Measurements from ENCODE around the gene CNTLN.
"Not testable (repeated sequence)": the region's sequence is repeated elsewhere in the genome, so short reads cannot be mapped to it uniquely, and the experiment has no call there.

The CNTLN gene

GRCh38 chr9:17315341-17315740 is 180.5 kb downstream of the CNTLN start:
- no peak for DNase-seq

GRCh38 chr9:17318821-17319320 is 184.0 kb downstream of the CNTLN start:
- no peak for DNase-seq

DNA sequence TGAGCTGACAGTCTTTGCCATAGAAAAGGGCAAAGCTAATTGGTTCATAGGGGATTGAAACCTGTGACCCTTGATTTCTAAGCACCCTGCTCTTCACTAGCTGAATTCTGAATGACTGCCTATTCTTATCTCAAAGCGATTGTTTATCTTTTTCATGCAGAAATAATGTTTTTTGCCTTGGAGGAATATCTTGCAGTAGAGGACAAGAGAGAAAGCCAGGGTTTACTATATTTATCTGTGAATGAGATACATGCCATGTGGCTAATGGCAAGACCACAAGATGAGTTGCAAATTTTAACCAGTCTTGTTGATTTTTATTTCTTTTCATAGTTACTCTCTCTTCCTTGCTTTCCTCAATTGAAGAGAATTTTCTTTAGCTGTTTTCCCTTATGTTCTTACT is 185.0 kb downstream of the CNTLN start:
- DNase-seq, result no peak

- no peak for DNase-seq
Observed at GRCh38 chr9:17322882-17323864, 188.3 kb downstream of the CNTLN start.

GRCh38 chr9:17328331-17328730 is 193.5 kb downstream of the CNTLN start:
- DNase-seq, result no peak

DNA sequence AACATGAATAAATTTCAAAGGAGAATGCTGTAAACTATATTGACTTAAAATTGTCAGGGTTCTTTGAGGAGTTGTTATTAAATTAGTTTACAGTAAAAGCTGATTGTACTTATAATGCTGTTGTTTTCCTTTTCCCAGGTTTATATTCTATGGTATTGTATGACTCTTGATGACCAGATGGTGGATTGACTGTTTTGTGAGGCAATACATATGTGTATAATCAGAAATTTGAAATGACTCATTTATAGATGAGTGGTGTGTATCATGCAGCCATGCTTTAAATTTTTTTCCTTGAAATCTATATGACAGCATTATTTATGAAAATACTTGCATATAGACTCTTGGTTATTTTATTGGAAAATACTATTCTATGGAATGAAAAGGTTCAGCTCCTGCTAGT is 195.3 kb downstream of the CNTLN start:
- DNase-seq, result no peak

GRCh38 chr9:17332115-17332514 is 197.3 kb downstream of the CNTLN start:
- no peak for DNase-seq

DNA sequence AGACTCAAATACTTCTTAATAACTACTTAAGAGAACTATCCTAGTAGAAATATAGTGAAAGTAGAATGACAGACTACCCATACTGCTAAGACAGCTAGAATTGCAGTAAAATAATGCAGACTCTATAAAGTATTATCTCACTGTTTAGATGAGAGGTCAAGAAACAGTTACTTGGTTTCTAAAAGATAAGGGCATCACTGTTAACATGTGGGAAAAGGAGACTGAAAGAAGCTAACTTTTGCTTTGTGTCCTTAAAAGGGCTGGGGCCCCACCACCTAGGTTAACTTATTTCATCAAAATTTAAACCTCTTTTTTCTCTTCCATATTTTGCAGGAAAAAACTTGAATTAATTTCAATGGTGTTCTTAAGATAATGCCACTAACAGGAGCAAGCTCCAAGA is 204.3 kb downstream of the CNTLN start:
- DNase-seq, result no peak

- DNase-seq, result no peak
Observed at GRCh38 chr9:17342696-17343095, 207.9 kb downstream of the CNTLN start.

GRCh38 chr9:17349831-17350230 is 215.0 kb downstream of the CNTLN start:
- DNase-seq, result no peak

GRCh38 chr9:17354006-17354405 is 219.2 kb downstream of the CNTLN start:
- DNase-seq, result not testable (repeated sequence)

DNA sequence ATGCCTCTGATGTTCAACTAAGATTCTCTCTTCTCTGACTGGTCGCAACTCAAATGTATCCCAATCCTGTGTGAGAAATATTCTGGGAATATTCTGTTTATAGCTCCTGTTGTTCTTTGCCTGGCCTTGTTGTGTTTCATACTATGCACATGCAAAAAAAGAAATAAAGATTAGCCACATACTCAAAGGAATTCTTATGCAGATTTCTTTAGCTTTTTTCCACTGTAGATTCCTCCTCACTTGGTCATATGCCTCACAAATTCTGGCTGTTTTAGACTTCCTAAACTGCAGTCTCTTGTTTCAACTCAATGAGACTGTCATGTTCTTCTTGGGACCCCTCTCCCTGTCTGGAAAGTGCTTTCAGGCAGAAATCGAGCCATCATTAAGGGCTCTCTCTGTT is 226.5 kb downstream of the CNTLN start:
- DNase-seq, result no peak

- DNase-seq, result no peak
Observed at GRCh38 chr9:17367035-17367434, 232.2 kb downstream of the CNTLN start.

- DNase-seq, result no peak
Observed at GRCh38 chr9:17380126-17380861, 245.5 kb downstream of the CNTLN start.

DNA sequence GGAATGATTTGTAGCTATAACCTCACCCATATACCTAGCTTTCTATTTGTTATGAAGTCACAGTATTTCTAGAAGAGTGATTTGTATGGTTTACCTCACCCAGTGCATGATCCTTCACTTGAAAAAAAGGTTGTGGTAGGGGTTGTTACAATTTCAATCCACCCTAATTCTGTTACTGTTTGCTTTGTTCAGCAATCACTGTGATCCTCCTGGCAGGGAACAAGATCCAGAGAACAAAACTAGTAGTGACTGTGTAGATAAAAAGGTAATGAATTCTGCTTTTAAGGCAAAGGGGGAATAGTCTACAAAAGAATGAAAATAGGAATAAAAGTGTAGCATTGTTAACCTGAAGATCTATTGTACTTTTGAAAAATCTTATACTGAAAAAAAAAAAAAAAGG is 252.7 kb downstream of the CNTLN start:
- DNase-seq, result no peak

DNA sequence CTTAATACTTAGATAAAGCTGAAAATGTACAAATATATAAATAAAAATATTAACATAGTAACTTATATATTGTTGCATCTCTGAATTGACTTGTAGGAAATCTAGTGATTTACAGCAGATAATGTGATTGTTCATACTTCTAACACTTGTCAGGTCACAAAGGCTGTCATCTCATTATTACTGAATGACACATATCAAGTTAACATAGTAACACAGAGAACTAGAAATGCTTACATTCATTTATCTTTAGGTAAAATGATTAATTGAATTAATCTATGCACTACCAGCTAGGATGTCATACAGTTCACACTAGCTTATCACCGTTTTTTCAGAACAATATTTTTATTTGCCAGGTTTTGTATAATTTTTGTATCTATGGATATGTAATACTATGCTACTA is 254.2 kb downstream of the CNTLN start:
- no peak for DNase-seq

DNA sequence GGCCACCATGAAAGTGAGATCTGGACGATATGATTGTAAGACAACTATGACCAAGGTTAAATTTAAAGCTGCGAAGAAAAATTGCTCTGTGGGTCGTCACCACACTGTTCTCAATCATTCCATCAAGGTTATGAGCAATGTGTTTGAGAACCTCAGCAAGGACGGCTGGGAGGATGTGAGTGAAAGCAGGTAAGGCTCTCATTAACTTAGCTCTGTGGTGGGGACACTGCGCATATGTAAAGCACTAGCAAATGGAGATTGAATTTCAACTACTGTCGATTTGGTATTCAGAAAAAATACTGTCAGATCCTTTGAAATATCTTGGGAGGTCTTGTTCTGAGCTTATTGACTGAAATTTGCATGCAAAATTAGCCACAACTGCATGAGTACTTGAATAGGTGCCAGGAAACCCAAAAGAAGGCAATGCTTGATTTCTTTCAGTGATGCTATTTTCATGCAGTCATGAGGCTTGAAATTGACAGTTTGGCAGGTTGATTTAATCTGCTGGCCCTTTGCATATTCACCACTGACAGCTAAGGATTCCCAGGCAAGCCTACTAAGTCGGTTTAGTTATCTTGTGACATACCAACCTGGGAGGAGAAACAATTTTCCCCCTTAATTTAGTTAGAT is 260.2 kb downstream of the CNTLN start:
- no peak for DNase-seq

- DNase-seq, result not testable (repeated sequence)
Observed at GRCh38 chr9:17397166-17397728, 262.4 kb downstream of the CNTLN start.

- no peak for DNase-seq
Observed at GRCh38 chr9:17398350-17398749, 263.5 kb downstream of the CNTLN start.

DNA sequence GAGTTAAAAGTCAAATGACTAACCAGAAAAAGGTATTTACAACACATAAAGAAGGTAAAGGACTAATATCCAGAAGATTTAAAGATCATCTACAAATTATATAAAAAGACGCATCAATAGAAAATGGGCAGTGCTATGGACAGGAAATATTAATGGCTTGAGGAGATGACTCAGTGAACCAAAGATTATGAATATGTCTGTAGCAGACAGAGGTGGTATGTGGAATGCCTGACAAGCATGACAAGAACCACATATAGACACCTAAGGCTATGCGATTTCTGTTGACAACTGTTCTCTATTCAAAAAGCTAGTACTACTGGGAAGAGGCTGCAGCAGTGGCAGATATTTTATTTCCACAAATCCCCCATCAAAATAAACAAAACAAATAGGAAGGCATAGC is 267.0 kb downstream of the CNTLN start:
- DNase-seq, result no peak

GRCh38 chr9:17402309-17402708 is 267.5 kb downstream of the CNTLN start:
- DNase-seq, result no peak

DNA sequence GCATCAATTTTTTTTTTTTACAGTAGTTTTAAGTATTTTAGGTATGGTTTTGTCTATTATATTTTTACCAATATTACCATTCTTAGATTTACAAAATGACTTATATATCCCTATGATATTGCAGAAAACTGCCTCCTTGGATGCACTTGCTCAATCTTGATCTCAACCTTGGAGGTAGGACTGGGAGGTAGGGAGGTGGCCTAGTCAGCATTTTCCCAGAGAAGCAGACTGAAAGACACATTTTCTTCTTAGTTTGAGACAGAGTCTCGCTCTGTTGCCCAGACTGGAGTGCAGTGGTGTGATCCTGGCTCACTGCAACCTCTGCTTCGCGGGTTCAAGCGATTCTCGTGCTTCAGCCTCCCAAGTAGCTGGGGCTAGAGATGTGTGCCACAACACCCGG is 268.7 kb downstream of the CNTLN start:
- no peak for DNase-seq

DNA sequence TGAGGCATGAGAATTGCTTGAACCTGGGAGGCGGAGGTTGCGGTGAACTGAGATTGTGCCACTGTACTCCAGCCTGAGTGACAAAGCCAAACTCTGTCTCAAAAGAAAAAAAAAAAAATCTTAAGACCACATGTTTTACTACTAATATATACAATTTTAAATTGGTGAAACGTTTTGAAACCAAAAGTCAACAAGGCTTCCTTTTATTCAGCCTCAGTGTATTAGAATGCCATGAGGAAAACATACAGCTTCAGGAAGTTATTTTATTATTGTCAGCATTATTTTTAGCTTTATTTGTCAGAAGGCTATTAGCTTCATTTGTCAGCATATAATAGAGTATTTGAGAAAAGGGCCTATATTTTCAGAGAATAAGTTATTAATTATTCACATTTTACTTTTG is 280.1 kb downstream of the CNTLN start:
- no peak for DNase-seq

Data from stimulated activated CD8-positive, alpha-beta memory T cell treated with anti-CD3 and anti-CD28 coated beads, Interleukin-4, amount 100 ng/mL, for 48 hours (primary cell).